Left ventricle myocardium superior (tissue), 1 donor: ENCODE data around the gene PTPA. TPM values are rescaled to one million over a fixed set of nuclear protein-coding genes. Genes with fewer than 3 reads are reported as not detected.
A peak's percentile ranks its signal among the peaks of the same experiment; 100 is the strongest.

Source experiments
- ATAC-seq: fragments of 200-7000 bp; cut with Tn5 transposase; one replicate; pipeline ENCODE4 v1.9.1; 2020; ENCODE audit warnings: mild to moderate bottlenecking, moderate library complexity
- DNase-seq: peaks from one replicate; pipeline ENCODE4 v3.0.0-alpha.2; 2020
- intact Hi-C: fragments of 100-400 bp; cut with micrococcal nuclease; formaldehyde crosslinking; loops from one replicate; pipeline ENCODE4 v1.11.0; 2022
- long read RNA-seq: library from polyadenylated mRNA; unstranded; transcript quantifications from one replicate; pipeline ENCODE4 v2.0.0, GENCODE V29; 2021
- total RNA-seq: library from RNA; stranded (reverse); fragmentation: NEBNext Ultra II Directional; extraction: Animal tissue kit (Norgen Biotek cat#: 25700); gene quantifications from one replicate; pipeline ENCODE4 v1.2.1, GENCODE V29; 2021
- donor health status: DM: no; HTN: yes; CAD: no; lungs with severe emphysema.

PTPA gene
- 186 TPM for total RNA-seq
- long read RNA-seq, transcript PTPA-207 (10 exons, 2,737 nt), result minor isoform, 20 of 199 reads
- long read RNA-seq, transcript PTPA-214 (3 exons, 988 nt), result minor isoform, 8 of 199 reads
- long read RNA-seq, transcript PTPA-210 (3 exons, 1,153 nt), result major isoform, 74 of 199 reads
- long read RNA-seq, partial matches to known transcripts, result 4 of 199 reads
- long read RNA-seq, other reads (novel, unspliced or antisense), result 81 of 199 reads

DNA sequence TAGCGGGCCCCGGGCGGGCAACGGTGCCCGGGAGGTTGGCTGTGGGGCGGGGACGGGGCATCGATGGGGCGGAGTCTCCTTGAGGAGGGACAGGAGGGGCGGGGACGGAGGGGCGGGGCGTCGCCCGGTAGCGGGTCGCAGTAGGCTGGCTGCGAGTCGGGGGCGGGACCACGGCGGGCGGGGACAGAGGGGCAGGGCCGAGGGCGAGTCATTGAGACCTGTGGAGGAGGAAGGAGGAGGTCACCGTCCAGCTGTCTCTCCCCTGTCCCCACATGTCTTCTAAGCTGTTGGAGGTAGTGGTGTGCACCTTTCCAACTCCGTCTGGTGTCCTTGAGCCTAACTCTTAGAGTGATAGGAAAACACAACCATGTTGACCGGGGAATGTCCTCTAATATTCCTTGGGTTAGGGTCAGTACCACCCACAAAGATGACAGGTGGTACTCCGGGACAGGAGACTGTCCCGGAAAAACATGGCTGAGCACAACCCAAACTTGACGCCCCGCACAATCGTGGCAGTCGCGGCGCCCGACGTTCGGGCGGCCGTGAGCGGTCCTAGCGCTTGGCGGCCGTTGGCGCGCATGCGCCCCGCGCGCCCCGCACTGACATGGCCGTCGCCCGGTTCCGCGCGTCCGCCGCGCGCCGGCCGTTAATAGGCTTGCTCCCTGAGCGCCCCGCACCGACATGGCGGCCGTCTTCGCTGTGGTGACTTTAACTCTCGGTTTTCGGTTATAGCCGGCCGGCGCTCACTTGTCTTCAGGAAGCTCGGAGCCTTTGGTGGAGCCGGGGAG lies at the start of gene PTPA, which contains the start of gene CRAT:
PTPA (plus strand) TSS at position 676 of the 788 bp plus-strand sequence. CDS start 186 bp downstream, outside the sequence.
CRAT (minus strand) TSS at position 54 of the 788 bp plus-strand sequence. CDS start 284 bp downstream, outside the sequence.
- peak; percentile 91 for ATAC-seq
- DNase-seq, result peak; percentile 98
- intact Hi-C loops, result no loop called here

GRCh38 chr9:129063061-129063460 lies 48.2 kb upstream of the PTPA start:
- ATAC-seq, result no peak
- DNase-seq, result no peak
- intact Hi-C loops, result no loop called here

DNA sequence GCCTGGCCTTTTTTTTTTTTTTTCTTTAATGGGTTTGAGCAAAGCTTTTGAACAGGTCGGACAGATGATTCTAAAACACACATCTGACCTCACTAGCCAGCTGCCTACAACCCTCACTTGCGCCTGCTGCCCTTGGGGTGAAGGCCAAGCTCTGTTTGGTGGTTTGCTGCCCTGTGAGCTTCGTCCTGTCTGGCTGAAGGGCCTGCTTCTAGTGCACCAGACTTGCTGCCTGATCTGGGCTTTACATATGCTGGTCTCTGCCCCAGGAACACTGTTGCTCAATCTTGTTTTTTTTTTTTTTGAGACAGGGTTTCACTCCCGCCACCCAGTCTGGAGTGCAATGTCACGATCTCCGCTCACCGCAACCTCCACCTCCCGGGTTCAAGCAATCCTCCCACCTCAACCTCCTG lies 46.7 kb upstream of the PTPA start:
- ATAC-seq, result no peak
- no peak for DNase-seq
- intact Hi-C loops, result no loop called here

DNA sequence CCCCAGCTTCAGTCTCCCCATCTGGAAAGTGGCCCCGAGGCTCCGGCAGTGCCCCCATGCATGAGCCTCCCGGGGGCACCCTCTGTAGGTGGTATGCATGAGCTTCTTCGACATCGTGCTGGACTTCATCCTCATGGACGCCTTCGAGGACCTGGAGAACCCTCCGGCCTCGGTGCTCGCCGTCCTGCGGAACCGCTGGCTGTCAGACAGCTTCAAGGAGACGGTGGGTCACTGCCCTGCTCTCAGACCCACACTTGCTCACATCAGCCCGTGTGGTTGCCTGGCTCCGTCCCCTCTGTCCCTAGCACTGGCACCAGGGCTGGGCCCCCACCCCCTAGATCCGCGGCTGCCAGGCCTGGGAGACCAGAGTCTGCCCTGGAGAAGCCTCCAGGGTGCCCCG lies 43.1 kb upstream of the PTPA start:
- intact Hi-C loops, result no loop called here
- ATAC-seq, result no peak

DNA sequence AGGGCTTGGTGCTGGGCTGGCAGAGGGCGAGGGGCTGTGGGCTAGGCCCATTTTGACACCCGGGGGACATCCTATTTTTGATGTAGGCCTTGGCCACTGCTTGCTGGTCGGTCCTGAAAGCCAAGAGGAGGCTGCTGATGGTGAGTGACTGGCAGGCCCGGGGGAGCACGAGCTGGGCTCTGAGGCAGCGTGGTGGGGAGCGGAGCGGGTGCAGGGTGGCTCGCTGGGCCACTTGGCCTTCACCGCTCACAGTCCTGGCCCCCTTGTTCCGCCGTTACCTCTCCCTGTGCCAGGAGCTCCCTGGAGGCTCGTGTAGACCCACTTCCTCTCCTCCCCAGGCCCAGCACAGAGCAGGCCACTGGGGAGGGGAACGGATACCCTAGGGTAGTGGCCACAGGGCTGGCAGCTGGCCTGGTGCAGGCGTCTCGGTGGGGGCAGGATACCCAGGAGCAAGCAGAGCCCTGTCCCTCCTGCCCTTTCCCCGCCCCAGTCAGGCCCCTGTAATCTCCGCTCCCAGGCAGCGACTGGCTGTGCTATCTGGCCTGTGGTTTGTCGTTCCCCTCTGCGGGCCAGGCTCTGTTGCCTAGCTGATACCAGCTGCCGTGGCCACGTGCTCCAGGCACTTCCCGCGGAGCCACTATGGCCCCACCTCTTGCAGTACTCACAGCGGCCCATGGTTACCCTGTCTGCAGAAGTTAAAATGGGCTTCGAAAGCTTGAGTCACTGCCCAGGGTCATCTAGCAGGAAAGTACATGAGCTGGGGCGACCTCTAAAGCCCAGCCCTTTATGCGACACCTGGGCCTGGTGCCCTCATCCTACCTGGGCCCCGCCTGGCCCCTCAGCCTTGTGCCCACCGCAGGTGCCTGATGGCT lies 42.0 kb upstream of the PTPA start:
- DNase-seq (peak; percentile 90), ATAC-seq (peak; percentile 94)
- intact Hi-C loops, result no loop called here

More for the DNA sequence above, 43.1 kb upstream of the PTPA start:
- DNase-seq, result no peak

- ATAC-seq (peak; percentile 11), DNase-seq (no peak)
- intact Hi-C loops, result no loop called here
Measured at GRCh38 chr9:129069862-129070641, 41.2 kb upstream of the PTPA start.

DNA sequence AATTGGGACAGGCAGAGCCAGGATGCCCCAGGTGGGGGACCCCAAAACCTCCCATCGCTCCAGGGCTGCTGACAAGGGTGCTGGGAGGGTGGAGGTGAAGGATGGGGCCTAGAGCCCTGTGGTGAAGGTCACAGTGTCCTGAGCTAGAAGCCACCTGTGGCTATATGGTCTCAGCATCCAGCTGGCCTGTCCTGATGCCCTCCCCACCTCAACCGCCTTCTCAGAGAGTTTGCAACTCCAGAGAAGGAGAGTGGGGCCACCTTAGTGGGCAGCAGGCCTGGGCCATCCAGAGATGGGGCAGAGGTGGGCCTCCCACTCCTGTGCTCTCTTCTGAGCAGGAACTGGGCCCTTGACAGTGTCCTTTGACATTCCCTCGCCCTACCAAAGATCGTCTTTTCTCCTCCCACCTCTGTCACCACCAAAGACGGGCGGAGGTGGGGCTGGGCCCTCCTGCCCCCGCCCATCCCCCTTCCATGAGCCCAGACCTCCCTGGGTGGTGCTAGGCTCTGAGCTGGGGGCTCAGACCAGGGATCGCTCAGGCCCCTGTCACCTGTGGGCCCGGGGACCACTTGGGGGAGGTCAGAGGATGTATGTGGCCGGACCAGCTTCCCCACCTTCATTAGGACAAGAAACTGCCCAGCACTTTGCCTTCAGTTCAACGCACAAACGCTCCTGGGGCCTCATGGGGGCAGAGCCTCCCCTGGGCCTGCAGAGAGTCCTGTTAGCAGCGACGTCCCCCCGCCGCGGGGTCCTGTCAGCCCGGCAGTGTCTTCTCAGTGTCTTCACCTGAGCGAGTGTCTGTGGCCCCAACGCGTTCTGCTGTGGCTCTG lies 40.3 kb upstream of the PTPA start:
- ATAC-seq (no peak), DNase-seq (no peak)
- intact Hi-C loops, result no loop called here

DNA sequence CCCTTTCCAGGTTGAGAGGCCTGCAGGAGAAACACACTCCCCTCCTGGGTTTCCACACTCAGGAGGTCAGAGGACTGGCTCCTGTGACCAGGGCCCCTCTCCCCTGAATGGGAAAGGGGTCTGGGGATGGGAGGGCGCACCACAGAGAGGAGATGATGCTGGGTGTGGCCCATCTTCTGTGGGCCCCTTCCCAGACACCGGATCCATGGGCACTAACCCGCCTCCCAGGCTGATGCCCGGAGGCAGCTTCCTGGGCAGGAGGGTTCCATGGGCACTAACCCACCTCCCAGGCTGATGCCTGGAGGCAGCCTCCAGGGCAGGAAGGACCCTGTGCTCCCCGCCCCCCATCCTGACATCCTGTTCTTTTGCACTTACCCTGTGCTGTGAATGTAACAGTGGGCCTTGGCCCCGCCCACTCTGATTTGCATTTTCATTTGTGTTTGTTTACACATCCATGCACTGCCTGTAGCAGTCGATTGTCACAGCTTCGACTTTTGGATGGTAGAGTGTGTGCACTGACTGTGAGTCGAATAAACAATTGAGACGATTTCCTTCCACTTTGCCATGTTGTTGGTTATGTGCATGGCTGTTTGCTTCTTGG lies 39.6 kb upstream of the PTPA start:
- DNase-seq, result no peak
- intact Hi-C loops, result no loop called here
- no peak for ATAC-seq

GRCh38 chr9:129072171-129072570 lies 39.0 kb upstream of the PTPA start:
- no peak for ATAC-seq
- intact Hi-C loops, result no loop called here

DNA sequence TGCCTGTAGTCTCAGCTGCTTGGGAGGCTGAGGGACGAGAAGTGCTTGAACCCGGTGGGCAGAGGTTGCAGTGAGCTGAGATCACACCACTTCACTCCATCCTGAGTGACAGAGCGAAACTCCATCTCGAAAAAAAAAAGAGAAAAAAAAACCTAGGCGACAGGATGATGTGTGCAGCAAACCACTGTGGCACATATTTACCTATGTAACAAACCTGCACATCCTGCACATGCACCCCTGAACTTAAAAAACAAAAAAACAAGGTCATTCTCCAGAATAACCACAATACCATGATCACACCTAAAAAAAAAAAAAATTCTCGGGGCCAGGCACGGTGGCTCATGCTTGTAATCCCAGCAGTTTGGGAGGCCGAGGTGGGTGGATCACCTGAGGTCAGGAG lies 37.8 kb upstream of the PTPA start:
- DNase-seq (no peak), ATAC-seq (no peak)
- intact Hi-C loops, result no loop called here

More at GRCh38 chr9:129072171-129072570, 39.0 kb upstream of the PTPA start:
- no peak for DNase-seq

GRCh38 chr9:129074106-129074505 lies 37.1 kb upstream of the PTPA start:
- intact Hi-C loops, result no loop called here
- no peak for ATAC-seq
- no peak for DNase-seq

DNA sequence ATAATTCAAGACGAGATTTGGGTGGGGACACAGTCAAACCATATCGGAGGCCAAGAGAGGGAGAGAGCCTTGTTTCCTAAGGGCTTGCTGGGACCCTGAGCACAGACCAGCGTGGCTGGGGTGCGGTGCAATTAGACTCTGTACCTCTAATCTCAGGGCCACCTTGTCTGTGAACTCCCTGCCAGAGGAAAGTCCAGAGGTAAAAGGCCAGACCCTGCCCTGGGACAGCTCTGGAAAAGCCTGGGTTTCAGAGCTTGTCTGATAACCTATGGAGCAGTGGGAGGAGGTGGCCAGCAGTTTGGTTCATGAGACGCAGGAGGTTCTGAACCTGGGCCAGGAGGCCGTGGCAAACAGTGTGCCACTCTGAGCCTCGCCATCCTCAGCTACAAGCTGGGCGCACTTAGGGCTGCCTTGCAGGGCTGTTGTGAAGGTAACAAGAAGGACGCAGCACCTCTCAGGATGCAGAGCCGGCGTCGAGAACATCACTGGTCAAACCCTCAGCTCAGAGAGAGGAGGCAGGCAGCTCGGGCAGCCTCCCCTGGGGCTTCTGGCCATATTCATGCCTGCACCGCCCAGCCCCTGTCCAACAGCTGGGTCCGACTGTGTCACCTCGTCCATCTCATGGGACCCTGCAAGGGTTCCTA lies 35.1 kb upstream of the PTPA start:
- intact Hi-C loops, result no loop called here

DNA sequence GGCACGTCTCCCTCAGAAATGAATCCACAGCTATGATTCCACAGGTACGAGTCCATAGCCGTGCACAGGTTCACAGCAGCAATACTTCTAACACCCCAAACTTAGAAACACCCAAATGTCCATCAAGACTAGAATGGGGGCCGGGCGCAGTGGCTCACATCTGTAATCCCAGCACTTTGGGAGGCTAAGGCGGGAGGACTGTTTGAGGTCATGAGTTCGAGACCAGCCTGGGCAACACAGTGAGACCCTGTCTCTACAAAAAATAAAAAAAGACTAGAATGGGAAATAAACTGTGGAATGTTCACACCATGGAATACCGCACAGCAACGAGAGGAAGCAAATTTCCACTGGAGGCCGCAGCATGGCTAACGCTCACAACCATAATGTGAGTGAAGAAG lies 34.6 kb upstream of the PTPA start:
- ATAC-seq (no peak), DNase-seq (no peak)
- intact Hi-C loops, result no loop called here

More for the DNA sequence above, 35.1 kb upstream of the PTPA start:
- DNase-seq (no peak), ATAC-seq (no peak)

GRCh38 chr9:129077236-129077635 lies 34.0 kb upstream of the PTPA start:
- DNase-seq, result no peak
- intact Hi-C loops, result no loop called here
- no peak for ATAC-seq

DNA sequence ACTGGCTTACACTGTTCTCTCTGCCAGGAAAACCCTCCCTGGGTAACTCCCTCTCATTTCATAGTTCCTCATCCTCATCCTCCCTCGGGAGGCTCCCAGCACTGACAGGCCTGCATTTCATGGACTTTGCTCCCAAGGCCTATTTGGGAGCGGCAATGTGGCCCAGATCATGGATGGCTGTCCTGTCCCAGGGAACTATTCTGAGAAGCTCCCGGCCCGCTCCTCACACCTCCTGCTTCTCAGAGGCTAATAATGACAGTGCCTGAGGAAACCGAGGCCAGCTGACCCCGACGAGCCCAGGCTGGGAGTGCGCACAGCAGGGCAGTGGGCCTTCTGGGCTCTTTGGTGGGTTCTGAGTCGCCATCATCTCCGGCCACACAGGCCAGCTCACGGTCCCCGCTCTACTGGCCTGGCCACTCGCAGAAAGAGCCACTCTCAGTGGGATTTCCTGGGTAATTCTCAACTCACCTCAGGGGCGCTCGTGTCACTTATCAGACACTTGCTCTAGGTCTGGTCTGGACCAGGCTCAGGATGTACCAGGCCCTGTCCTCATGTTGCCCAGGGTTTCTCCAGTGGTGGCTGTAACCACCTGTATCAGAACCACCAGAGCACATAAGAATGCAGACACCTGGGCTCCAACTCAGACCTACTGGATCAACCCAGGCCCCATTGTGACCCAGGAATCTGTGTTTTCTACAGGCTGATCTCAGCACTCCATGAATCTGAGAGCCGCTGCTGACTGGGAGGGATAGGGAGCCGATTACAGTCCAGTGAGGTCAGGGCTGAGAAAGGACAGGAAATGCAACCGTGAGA lies 32.3 kb upstream of the PTPA start:
- DNase-seq (no peak), ATAC-seq (no peak)
- intact Hi-C loops, result no loop called here

DNA sequence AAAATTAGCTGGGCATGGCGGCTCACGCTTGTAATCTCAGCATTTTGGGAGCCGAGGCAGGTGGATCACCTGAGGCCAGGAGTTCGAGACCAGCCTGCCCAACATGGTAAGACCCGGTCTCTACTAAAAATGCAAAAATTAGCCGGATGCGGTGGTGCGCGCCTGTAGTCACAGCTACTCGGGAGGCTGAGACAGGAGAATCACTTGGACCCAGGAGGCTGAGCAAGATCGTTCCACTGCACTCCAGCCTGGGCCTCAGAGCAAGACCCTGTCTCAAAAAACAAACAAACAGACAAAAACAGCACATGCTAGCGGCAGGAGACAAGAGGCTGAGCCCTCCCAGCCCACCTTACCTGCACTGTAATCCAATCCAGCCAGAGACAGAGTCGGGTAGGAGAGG lies 31.4 kb upstream of the PTPA start:
- intact Hi-C loops, result no loop called here
- DNase-seq, result no peak
- no peak for ATAC-seq

GRCh38 chr9:129080298-129080600 lies 31.0 kb upstream of the PTPA start:
- ATAC-seq (no peak), DNase-seq (no peak)
- intact Hi-C loops, result no loop called here
